GM23338 (cell line): ENCODE data around the gene SRSF7. TPM values are rescaled to one million over a fixed set of nuclear protein-coding genes. Genes with fewer than 3 reads are reported as not detected.
A peak's percentile ranks its signal among the peaks of the same experiment; 100 is the strongest.

Source experiments
- ATAC-seq: fragments of 200-7000 bp; cut with Tn5 transposase; 3 replicates; pipeline ENCODE4 v1.9.1; 2020
- DNase-seq: peaks from one replicate; pipeline ENCODE4 v3.0.0-alpha.2; 2015; ENCODE audit warnings: low spot score
- H2AFZ ChIP-seq: fragments of 200-600 bp; sonication (generic); 2 replicates; pipeline ENCODE4 v1.8.0; 2016; ENCODE audit warnings: antibody characterized with exemption, mild to moderate bottlenecking, moderate library complexity
- H3F3A ChIP-seq: fragments of 200-600 bp; sonication (generic); replicated peaks from 2 replicates; pipeline ENCODE4 v1.8.0; 2017; ENCODE audit warnings: antibody characterized with exemption, mixed run types, low read depth
- H3K27ac ChIP-seq: fragments of 200-600 bp; sonication (generic); 2 replicates; pipeline ENCODE4 v1.6.1; 2016; ENCODE audit warnings: low read depth
- H3K27me3 ChIP-seq: fragments of 200-600 bp; sonication (generic); 2 replicates; pipeline ENCODE4 v1.8.0; 2016; ENCODE audit warnings: mild to moderate bottlenecking, mixed run types, moderate library complexity; ENCODE audit not compliant: insufficient read depth
- H3K36me3 ChIP-seq: fragments of 200-600 bp; sonication (generic); 2 replicates; pipeline ENCODE4 v1.8.0; 2016; ENCODE audit warnings: mild to moderate bottlenecking; ENCODE audit not compliant: insufficient read depth
- H3K4me1 ChIP-seq: fragments of 200-600 bp; sonication (generic); 2 replicates; pipeline ENCODE4 v1.8.0; 2016; ENCODE audit warnings: mild to moderate bottlenecking, moderate library complexity; ENCODE audit not compliant: insufficient read depth
- H3K4me2 ChIP-seq: fragments of 200-600 bp; sonication (generic); 2 replicates; pipeline ENCODE4 v1.7.1; 2017; ENCODE audit warnings: mixed run types
- H3K4me3 ChIP-seq: fragments of 200-600 bp; sonication (generic); 2 replicates; pipeline ENCODE4 v1.6.1; 2016; ENCODE audit warnings: mixed run types
- H3K79me2 ChIP-seq: fragments of 200-600 bp; sonication (generic); replicated peaks from 2 replicates; pipeline ENCODE4 v1.8.0; 2017; ENCODE audit warnings: mild to moderate bottlenecking; ENCODE audit not compliant: insufficient read depth
- H3K9me2 ChIP-seq: fragments of 200-600 bp; sonication (generic); 2 replicates; pipeline ENCODE4 v1.8.0; 2017; ENCODE audit not compliant: insufficient read depth
- H4K20me1 ChIP-seq: fragments of 200-600 bp; sonication (generic); replicated peaks from 2 replicates; pipeline ENCODE4 v1.8.0; 2017; ENCODE audit warnings: mild to moderate bottlenecking; ENCODE audit not compliant: insufficient read depth
- H3K27ac Mint-ChIP-seq: 2 replicates; pipeline ENCODE4 v1.8.0; 2020; ENCODE audit warnings: inconsistent platforms, mild to moderate bottlenecking, moderate library complexity, mixed read lengths
- H3K27me3 Mint-ChIP-seq: 3 replicates; pipeline ENCODE4 v1.8.0; 2022; ENCODE audit warnings: low read depth, mild to moderate bottlenecking, moderate library complexity, mixed read lengths, inconsistent platforms; ENCODE audit not compliant: insufficient read depth, poor library complexity
- H3K36me3 Mint-ChIP-seq: 3 replicates; pipeline ENCODE4 v1.8.0; 2021; ENCODE audit warnings: low read depth, mild to moderate bottlenecking, inconsistent platforms, moderate library complexity, mixed read lengths
- H3K4me1 Mint-ChIP-seq: 3 replicates; pipeline ENCODE4 v1.8.0; 2020; ENCODE audit warnings: mild to moderate bottlenecking, inconsistent platforms, mixed read lengths
- H3K4me3 Mint-ChIP-seq: 3 replicates; pipeline ENCODE4 v1.8.0; 2021; ENCODE audit warnings: moderate library complexity, mild to moderate bottlenecking, inconsistent platforms, mixed read lengths
- H3K9me3 Mint-ChIP-seq: 3 replicates; pipeline ENCODE4 v1.8.0; 2020; ENCODE audit warnings: moderate library complexity, mild to moderate bottlenecking, inconsistent platforms, mixed read lengths
- CREB1 ChIP-seq: fragments of 250-450 bp; sonication (Bioruptor Pico); IDR thresholded peaks from 2 replicates; pipeline ENCODE4 v1.5.0; 2020; ENCODE audit warnings: low read depth, mild to moderate bottlenecking, moderate library complexity
- ETS1 ChIP-seq: IDR thresholded peaks from 2 replicates; pipeline ENCODE4 v1.6.1; 2016; ENCODE audit warnings: antibody characterized with exemption
- EZH2 ChIP-seq: fragments of 200-600 bp; sonication (generic); IDR thresholded peaks from one replicate; pipeline ENCODE4 v1.8.0; 2017; ENCODE audit warnings: antibody characterized with exemption, mild to moderate bottlenecking, low read depth; ENCODE audit not compliant: unreplicated experiment
- EZH2phosphoT487 ChIP-seq: fragments of 200-600 bp; sonication (generic); IDR thresholded peaks from one replicate; pipeline ENCODE4 v1.8.1; 2018; ENCODE audit warnings: antibody characterized with exemption; ENCODE audit not compliant: unreplicated experiment
- JUNB ChIP-seq: IDR thresholded peaks from one replicate; pipeline ENCODE4 v1.6.1; 2016; ENCODE audit warnings: antibody characterized with exemption; ENCODE audit not compliant: unreplicated experiment
- NANOG ChIP-seq: IDR thresholded peaks from 2 replicates; pipeline ENCODE4 v1.6.1; 2016; ENCODE audit warnings: antibody characterized with exemption, borderline replicate concordance
- POLR2AphosphoS5 ChIP-seq: IDR thresholded peaks from 2 replicates; pipeline ENCODE4 v1.6.1; 2016; ENCODE audit warnings: antibody characterized with exemption, low read depth
- REST ChIP-seq: IDR thresholded peaks from one replicate; pipeline ENCODE4 v1.6.1; 2018; ENCODE audit warnings: antibody characterized with exemption; ENCODE audit not compliant: unreplicated experiment
- STAT1 ChIP-seq: IDR thresholded peaks from one replicate; pipeline ENCODE4 v1.6.1; 2016; ENCODE audit warnings: antibody characterized with exemption; ENCODE audit not compliant: unreplicated experiment
- ZNF114 ChIP-seq: fragments of 250-450 bp; sonication (Bioruptor Pico); IDR thresholded peaks from 2 replicates; pipeline ENCODE4 v1.5.0; 2020; ENCODE audit warnings: mild to moderate bottlenecking, moderate library complexity
- ZNF331 ChIP-seq: fragments of 250-450 bp; sonication (Bioruptor Pico); IDR thresholded peaks from 2 replicates; pipeline ENCODE4 v1.5.0; 2020; ENCODE audit warnings: low read depth, mild to moderate bottlenecking, moderate library complexity
- ZNF462 ChIP-seq: fragments of 250-450 bp; sonication (Bioruptor Pico); IDR thresholded peaks from 2 replicates; pipeline ENCODE4 v1.5.0; 2020; ENCODE audit warnings: mild to moderate bottlenecking, moderate library complexity
- polyA plus RNA-seq: library from polyadenylated mRNA; unstranded; fragments of >200 nt; fragmentation: Nextera tagmentation; extraction: Ambion mirVana; gene quantifications from 2 replicates; pipeline ENCODE4 v1.2.1, GENCODE V29; 2016
- total RNA-seq: library from RNA; depleted of rRNA; stranded (reverse); fragments of >200 nt; shearing (Covaris generic); gene quantifications from 2 replicates; pipeline ENCODE4 v1.2.3, GENCODE V29; 2014

SRSF7 gene
- total and polyA plus RNA-seq, 2 experiments from 2014 or later: 251 to 572 TPM

- no peak for TF ChIP-seq ETS1
Measured at GRCh38 chr2:38788306-38788705, 37.1 kb upstream of the SRSF7 start (continued).

DNA sequence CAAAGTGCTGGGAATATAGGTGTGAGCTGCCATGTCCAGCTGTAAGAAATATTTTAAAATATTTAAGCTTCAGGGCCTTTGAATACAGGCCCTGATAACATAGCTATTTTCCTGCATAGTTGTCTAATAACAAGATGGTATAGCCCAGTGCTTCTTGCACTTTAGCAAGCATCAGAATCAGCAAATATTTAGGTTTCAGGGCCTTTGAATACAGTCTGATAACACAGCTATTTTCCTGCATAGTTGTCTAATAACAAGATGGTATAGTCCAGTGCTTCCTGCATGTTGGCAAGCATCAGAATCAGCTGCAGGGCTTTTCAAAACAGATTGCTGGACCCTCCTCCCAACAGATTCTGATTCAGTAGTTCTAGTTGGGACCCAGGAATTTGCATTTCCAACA, 32.4 kb upstream of the SRSF7 start:
- no peak for DNase-seq
- Histone ChIP-seq H3K27ac (peak overlapping the region; percentile 69), H4K20me1 (no peaks in the 10 kb centered on the region), H3K36me3 (0 out of 2 replicates have a peak, but pooled peaks cover 10% of the 10 kb centered on the region), H3K79me2 (0 out of 2 replicates have a peak, but pooled peaks cover 7% of the 10 kb centered on the region), H3K4me3 (no peak overlapping the region), H3K9me2 (no peaks in the 10 kb centered on the region), H3K4me1 (peaks cover 4% of the 10 kb centered on the region; the same call in 1 of the 2 replicates), H2AFZ (no peak overlapping the region), H3K27me3 (no peaks in the 10 kb centered on the region), H3F3A (peaks cover 8% of the 10 kb centered on the region; the same call in 1 of the 2 replicates), H3K4me2 (no peak overlapping the region)
- Mint-ChIP-seq H3K36me3 (peaks cover 23% of the 10 kb centered on the region), H3K27ac (no peak overlapping the region; the same call in 1 of the 2 replicates), H3K4me3 (no peak overlapping the region), H3K4me1 (no peaks in the 10 kb centered on the region), H3K27me3 (peaks cover 4% of the 10 kb centered on the region), H3K9me3 (no peaks in the 10 kb centered on the region)
- TF ChIP-seq ETS1 (no peak), EZH2phosphoT487 (no peak), EZH2 (no peak), ZNF462 (CRISPR knock-in tag) (no peak), STAT1 (no peak), ZNF114 (CRISPR knock-in tag) (no peak), ZNF331 (no peak), NANOG (no peak), JUNB (no peak), REST (no peak), CREB1 (CRISPR knock-in tag) (no peak), POLR2AphosphoS5 (no peak)
- no peak for ATAC-seq
